Mesenteric fat pad (tissue), 1 donor: ENCODE measurements around the gene GRK3. TPM values are rescaled to one million over a fixed set of nuclear protein-coding genes. Genes with fewer than 3 reads are reported as not detected.
"Not testable (repeated sequence)": the region's sequence is repeated elsewhere in the genome, so short reads cannot be mapped to it uniquely, and the experiment has no call there.

Experiments used
- DNase-seq: peaks from one replicate; pipeline ENCODE4 v3.0.0-alpha.2; 2020; ENCODE audit warnings: low spot score
- total RNA-seq: library from RNA; stranded (reverse); fragmentation: NEBNext Ultra II Directional; extraction: Animal tissue kit (Norgen Biotek cat#: 25700); gene quantifications from one replicate; pipeline ENCODE4 v1.2.1, GENCODE V29; 2021
- donor health status: DM: yes; HTN: yes; CAD: no.

Gene GRK3
- total RNA-seq, 1 donor from 2014 or later = 53.4 TPM

DNA sequence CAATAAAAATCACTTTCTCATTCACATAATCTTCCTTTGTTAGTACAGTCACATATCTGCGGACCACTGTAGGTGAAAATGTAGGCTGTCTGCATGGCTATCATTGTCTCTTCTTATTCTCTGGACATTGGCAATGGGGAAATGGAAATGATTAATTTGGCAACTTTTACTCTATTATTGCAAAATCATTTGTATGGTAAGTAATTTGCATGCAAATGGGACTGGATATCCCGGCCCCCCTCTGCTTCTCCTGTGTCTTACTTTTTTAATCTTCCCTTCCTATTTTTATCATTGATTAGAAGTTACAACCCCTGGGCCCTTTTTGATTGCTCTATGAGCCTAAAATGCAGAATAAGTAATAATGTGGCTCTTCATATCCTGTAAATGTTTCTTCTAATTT is 6.0 kb downstream of the GRK3 start:
- DNase-seq = no peak

GRCh38 chr22:25571969-25572707 is 7.7 kb downstream of the GRK3 start:
- DNase-seq = not testable (repeated sequence)

DNA sequence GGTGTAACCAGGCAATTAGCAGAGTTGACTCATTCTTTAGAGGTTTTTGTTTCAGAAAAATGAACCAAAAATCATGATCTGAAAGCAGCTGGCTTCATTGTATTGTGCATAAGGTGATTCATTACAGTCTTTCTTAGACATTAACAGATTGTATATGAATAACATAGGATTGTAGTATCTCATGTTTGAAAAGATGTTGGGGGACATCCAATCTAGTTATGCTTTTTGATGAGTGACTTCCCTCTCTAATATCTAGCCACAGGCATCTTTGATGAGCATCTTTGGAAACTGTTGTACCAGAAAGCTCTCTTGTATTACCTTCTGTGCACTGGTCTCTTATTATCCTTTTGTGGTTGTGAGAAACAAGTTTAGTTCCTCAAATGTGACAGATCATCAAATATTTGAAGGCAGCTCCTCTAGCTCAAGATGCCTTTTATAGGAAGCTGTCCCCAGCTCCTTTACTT is 8.3 kb downstream of the GRK3 start:
- DNase-seq = no peak

- DNase-seq = no peak
Measured at GRCh38 chr22:25573841-25574240, 9.4 kb downstream of the GRK3 start.

- DNase-seq = no peak
Measured at GRCh38 chr22:25574736-25575135, 10.3 kb downstream of the GRK3 start.

GRCh38 chr22:25575674-25576392 is 11.4 kb downstream of the GRK3 start:
- not testable (repeated sequence) for DNase-seq

DNA sequence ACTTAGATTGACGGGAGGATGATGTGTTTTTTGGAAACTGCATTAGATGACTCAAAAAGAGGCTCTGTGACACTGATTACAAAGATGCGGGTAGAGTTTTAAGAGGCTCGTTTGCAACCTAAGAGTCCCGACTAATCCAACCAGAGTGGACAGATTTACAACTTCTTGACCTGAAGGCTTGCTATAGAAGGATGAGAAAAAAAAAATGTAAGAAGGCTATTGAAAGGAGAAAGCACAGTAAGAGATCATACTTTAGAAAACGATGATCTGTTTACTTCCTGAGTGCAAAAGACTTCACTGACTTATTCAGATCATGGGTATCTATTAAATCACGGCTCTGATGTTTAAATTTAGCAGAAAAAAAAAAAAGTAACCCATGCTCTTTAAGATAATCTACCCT is 17.0 kb downstream of the GRK3 start:
- not testable (repeated sequence) for DNase-seq

DNA sequence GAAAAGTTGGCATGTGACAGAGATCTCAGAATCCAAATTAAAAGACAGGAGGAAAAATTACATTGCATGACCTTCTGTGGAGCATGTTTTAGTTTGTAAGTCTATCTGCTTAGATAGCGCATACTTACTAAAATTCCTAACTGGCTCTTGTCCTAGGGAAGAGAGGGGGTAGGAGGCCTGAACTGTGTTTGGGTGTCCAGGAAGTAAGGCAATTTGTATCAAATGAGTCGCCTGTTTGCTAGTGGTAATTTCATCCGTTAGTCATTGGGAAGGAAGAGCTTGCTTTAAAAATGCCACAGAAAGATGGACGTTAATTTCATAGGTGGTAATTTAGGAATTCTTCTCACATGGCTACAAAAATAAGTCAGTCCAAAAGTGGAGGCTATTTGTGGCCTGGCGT is 18.5 kb downstream of the GRK3 start:
- no peak for DNase-seq

- not testable (repeated sequence) for DNase-seq
Measured at GRCh38 chr22:25584993-25585392, 20.5 kb downstream of the GRK3 start.

GRCh38 chr22:25589664-25590063 is 25.2 kb downstream of the GRK3 start:
- DNase-seq = not testable (repeated sequence)

GRCh38 chr22:25593323-25593722 is 28.8 kb downstream of the GRK3 start:
- DNase-seq = not testable (repeated sequence)

DNA sequence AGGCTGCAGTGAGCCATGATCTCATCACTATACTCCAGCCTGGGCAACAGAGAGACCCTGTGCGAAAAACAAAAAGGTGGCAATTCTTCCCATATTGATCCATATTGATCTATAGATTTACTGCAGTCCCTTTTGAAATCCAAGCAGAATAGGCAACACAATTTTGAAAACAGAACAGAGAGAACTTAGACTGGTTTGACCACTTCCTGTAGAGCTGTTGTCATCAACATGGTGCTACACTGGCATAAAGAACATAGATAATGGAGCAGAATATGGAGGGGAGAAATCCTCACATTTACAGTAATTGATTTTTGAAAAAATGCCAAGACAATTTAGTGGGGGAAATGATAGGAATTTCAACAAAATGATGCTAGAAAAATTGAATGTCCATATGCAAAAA is 34.1 kb downstream of the GRK3 start:
- DNase-seq = no peak

GRCh38 chr22:25602445-25602844 is 38.0 kb downstream of the GRK3 start:
- no peak for DNase-seq

GRCh38 chr22:25602916-25603315 is 38.4 kb downstream of the GRK3 start:
- DNase-seq = no peak

DNA sequence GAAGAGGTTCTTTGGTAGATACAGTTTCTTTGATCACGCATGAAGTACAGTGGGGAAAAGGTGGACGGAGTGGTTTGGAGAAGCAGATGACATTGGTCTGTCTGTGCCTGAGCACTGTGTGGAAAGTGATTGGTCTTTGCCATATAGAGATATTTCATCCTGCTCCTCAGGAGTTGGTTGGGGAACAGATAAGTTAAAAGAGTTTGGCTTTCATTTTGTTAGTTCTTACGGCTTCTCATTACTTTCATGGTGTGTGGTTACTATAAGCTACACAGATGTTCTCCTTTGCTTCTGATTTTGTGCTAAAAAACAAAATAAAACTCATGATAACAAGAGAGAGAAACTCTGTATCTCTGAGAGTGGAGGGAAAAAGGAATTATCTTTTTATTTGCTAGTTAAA is 40.7 kb downstream of the GRK3 start:
- DNase-seq = not testable (repeated sequence)

GRCh38 chr22:25605565-25605964 is 41.1 kb downstream of the GRK3 start:
- not testable (repeated sequence) for DNase-seq

GRCh38 chr22:25611284-25611683 is 46.8 kb downstream of the GRK3 start:
- DNase-seq = not testable (repeated sequence)

GRCh38 chr22:25613131-25613530 is 48.7 kb downstream of the GRK3 start:
- DNase-seq = not testable (repeated sequence)

DNA sequence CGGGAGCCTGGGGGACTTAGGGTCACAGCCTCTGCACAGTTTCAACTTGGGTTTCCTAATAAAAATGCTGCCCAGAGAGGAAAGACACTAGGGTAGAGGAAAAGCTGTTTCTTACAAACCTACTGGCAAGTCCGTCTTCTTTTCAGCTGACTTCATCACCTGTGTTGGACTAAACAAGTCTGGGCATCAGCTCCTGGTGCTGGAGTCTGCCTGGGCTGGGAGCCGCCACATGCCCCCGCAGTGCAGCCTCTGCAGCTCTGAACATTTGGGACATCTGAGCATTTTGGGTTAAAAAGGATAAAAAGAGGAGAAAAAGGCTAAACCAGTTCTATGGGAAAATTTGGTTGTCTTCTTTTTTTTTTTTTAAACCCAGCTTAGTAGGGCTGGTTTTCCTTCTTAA is 49.1 kb downstream of the GRK3 start:
- not testable (repeated sequence) for DNase-seq

DNA sequence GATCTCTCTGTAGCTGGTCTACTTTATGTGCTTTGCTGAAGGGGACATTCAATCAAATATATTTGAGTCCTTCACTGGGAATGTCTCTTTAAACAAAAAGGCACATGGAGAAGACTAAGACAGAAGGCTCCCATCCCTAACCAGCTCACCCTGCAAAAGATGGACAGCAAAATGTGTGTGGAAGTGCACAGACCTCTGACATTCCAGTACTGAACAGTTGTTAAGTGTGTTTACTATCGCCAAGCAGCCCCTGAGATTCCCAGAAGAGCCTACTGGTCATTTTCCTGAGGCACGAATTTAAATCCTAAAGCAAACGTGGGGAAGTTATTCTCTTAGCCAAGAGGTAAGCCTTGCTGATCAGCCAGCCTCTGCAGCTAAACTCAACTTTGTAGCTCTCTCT is 50.3 kb downstream of the GRK3 start:
- not testable (repeated sequence) for DNase-seq

DNA sequence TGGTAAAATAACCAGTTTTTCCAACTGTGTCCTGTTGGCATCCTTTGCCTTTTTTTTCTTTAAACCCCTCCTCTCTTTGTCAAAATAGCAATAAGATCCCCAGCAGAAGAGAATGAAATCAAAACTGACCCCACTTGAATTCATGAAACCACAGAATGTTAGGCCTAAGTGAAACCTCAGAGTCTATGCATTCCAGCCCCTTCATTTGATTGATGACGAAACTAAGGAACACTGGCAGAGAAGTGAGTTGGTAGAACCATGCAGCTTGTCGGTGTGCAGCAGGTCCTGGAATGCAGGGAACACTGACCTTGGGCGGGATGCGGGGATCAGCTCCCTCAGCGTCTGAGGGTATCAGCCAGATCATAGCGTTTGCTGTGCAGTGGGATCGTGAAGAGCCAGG is 57.5 kb downstream of the GRK3 start:
- no peak for DNase-seq

DNA sequence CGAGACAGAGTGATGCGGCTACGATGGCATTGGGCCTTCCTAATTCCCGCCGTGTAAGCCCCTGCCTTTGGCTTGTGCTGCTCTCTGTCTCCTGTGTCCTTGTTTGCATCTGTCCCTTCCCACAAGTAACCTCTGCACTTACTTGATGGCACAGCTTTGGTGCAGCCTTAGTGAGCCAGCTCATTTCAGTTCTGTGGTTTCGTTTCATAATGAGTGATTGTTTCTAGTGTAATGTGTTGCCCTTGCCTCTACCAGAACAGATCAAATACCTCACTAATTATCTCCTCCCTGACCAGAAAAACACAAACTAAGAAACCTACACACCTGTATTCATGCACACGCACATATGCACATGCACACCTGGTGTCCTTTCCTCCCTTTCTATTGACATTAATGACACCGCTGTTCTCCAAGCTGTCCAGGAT is 58.8 kb downstream of the GRK3 start:
- no peak for DNase-seq

- DNase-seq = no peak
Measured at GRCh38 chr22:25623851-25624250, 59.4 kb downstream of the GRK3 start.
